ENCODE measurements around the gene POLD2. TPM values are rescaled to one million over a fixed set of nuclear protein-coding genes. Genes with fewer than 3 reads are reported as not detected.
"Not testable (repeated sequence)": the region's sequence is repeated elsewhere in the genome, so short reads cannot be mapped to it uniquely, and the experiment has no call there.

POLD2 gene
- 10 to 100 TPM; 30.1 to 38.3 (median 38.1) TPM for total RNA-seq
- total RNA-seq (2013), result 32.0 TPM

DNA sequence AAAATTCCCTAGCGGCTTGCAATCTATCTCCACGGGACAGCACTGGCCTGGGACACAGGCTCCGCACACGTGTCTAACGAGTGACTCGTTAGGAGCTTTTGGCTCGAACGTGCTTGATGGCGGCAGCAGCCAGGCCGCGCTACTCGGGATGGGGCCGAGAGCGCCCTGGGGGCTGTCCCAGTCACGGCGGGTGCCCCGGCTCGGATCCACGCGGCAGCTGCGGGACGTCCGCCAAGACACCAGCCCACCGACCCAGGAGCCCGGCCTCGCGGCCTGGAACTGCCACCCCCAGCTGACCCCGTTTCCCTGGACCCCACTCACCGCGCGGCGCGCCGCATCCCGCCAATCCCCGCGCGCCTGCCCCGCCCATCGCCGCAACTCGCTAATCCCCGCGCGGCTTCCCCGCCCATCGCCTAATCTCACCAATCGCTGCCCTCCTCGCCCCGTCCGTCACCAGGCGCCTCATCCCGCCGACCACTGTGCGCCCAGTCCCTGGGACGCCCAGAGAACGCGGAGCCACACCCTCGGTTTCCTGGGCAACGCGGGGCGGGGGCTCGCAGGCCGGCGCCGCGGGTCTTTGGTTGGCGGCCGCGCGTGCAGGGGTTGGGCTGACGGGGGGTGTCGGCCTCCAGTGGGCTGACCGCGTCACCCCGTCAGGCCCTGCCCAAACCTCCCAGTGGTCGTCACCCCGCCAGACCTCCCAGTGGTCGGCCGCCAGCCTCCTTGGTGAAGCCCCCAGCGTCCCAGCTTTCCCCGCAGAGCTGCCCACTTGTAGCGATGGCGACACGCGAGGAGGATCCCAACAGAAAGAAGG lies at the start of gene POLD2:
POLD2 (minus strand) TSS at position 359 of the 814 bp plus-strand sequence. CDS start 1,495 bp downstream, outside the sequence.
- WGBS (ENCODE audit: insufficient coverage), result under 1% methylated on average over 86 of the region's 86 CpGs
- peak within 1 kb of the TSS; percentile 58 for H3K4me3 ChIP-seq (ENCODE audit: low read length)
- TF ChIP-seq, protein P1, sequence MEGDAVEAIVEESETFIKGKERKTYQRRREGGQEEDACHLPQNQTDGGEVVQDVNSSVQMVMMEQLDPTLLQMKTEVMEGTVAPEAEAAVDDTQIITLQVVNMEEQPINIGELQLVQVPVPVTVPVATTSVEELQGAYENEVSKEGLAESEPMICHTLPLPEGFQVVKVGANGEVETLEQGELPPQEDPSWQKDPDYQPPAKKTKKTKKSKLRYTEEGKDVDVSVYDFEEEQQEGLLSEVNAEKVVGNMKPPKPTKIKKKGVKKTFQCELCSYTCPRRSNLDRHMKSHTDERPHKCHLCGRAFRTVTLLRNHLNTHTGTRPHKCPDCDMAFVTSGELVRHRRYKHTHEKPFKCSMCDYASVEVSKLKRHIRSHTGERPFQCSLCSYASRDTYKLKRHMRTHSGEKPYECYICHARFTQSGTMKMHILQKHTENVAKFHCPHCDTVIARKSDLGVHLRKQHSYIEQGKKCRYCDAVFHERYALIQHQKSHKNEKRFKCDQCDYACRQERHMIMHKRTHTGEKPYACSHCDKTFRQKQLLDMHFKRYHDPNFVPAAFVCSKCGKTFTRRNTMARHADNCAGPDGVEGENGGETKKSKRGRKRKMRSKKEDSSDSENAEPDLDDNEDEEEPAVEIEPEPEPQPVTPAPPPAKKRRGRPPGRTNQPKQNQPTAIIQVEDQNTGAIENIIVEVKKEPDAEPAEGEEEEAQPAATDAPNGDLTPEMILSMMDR (IDR thresholded peaks at IDR 0.05), result no peak

DNA sequence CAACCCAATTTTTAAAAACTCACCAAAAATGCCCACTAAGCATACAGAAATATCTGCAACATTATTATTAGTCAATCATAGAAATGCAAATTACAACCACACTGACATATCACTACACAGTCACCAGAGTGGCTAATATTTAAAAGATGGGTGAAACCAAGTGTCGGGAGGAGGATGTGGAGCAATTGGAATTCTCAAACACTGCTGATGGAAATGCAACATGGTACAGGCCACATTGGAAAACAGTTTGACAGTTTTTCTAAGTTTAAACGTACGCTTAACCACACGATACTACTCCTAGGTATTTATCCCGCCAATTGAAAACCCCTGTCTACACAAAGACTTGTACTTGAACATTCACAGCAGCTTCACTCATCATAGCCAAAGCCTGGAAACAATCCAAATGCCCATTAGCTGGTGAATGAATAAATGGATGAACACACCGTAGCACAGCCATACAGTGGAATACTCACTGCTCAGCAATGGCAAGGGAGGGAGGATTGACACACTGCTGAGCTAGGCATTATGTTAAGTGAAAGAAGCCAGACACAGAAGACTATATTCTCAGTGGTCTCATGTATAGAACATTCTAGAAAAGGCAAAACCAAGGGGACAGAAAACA lies 49.6 kb upstream of the POLD2 start:
- Histone ChIP-seq H3K4me3 (ENCODE audit: low read length) (no peak overlapping the region), H3K36me3 (ENCODE audit: control insufficient read depth, insufficient read depth, low read length) (no peaks in the 10 kb centered on the region), H3K27me3 (ENCODE audit: control insufficient read depth, insufficient read depth, low read length) (no peaks in the 10 kb centered on the region), H3K4me1 (ENCODE audit: control insufficient read depth, insufficient read depth, low read length) (no peaks in the 10 kb centered on the region), H3K27ac (ENCODE audit: low read length) (no peak overlapping the region), H3K9me3 (ENCODE audit: control insufficient read depth, insufficient read depth, low read length) (no peaks in the 10 kb centered on the region)
- Mint-ChIP-seq H3K4me3 (no peak overlapping the region), H3K9me3 (no peaks in the 10 kb centered on the region), H3K4me1 (no peaks in the 10 kb centered on the region), H3K27ac (no peak overlapping the region), H3K36me3 (no peaks in the 10 kb centered on the region), H3K27me3 (ENCODE audit: low read depth in 2 of 2) (peaks cover 17 to 37% of the 10 kb centered on the region in 2 donors)
- ATAC-seq (no peak), DNase-seq (no peak)
- TF ChIP-seq, protein P1 (IDR thresholded peaks at IDR 0.05), result no peak
- 93% methylated on average over 6 of the region's 6 CpGs for WGBS (ENCODE audit: insufficient coverage)
- intact Hi-C loops (cut with micrococcal nuclease), result no loop called here

More for the DNA sequence above, at the start of gene POLD2:
- peak within 1 kb of the TSS; percentile 54 for H3K27ac ChIP-seq (ENCODE audit: low read length)
- peak; percentile 97 to 99 (median 98) for ATAC-seq
- H3K27me3 ChIP-seq (ENCODE audit: control insufficient read depth, insufficient read depth, low read length), result no peaks in the 10 kb centered on the region
- peak within 1 kb of the TSS; percentile 93 for H3K4me3 Mint-ChIP-seq
- peaks cover 0 to 6% of the 10 kb centered on the region in 2 donors for H3K27me3 Mint-ChIP-seq (ENCODE audit: low read depth in 2 of 2)
- no peaks in the 10 kb centered on the region for H3K9me3 Mint-ChIP-seq
- H3K4me1 Mint-ChIP-seq, result peaks cover 17 to 32% of the 10 kb centered on the region in 2 donors
- H3K9me3 ChIP-seq (ENCODE audit: control insufficient read depth, insufficient read depth, low read length), result no peaks in the 10 kb centered on the region
- intact Hi-C loops (cut with micrococcal nuclease), result loop anchor here (1.0 kb wide), 1 partner anchor 41 kb away; the partner anchor contains the start of gene POLM
- peaks cover 15% of the 10 kb centered on the region for H3K4me1 ChIP-seq (ENCODE audit: control insufficient read depth, insufficient read depth, low read length)
- H3K36me3 Mint-ChIP-seq, result no peaks in the 10 kb centered on the region
- H3K27ac Mint-ChIP-seq, result peak within 1 kb of the TSS; percentile 76 to 84
- peaks cover 4% of the 10 kb centered on the region for H3K36me3 ChIP-seq (ENCODE audit: control insufficient read depth, insufficient read depth, low read length)
- peak; percentile 95 to 97 for DNase-seq

DNA sequence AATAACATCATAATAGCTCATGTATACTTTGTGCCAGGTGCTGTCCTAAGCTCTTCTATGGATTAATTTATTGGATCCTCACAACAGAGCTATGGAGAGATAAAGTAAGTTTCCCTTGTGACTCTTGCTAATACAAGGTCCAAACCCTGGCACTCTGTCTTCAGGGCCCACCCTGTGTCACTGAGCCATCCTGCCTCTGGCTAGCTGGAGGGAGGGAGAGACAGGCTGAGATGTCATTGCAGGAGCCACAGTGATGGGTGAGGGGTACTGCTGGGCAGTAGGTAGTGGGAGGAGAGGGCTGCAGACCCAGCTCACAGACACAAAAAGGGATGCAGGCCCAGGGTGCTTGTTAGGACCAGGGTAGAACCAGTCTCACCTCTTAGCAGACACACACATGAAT lies 49.0 kb upstream of the POLD2 start:
- Mint-ChIP-seq H3K4me3 (no peak overlapping the region), H3K27me3 (ENCODE audit: low read depth in 2 of 2) (peaks cover 14 to 33% of the 10 kb centered on the region in 2 donors), H3K9me3 (no peaks in the 10 kb centered on the region), H3K4me1 (no peaks in the 10 kb centered on the region), H3K27ac (no peak overlapping the region), H3K36me3 (no peaks in the 10 kb centered on the region)
- no peak for DNase-seq
- H3K27me3 ChIP-seq (ENCODE audit: control insufficient read depth, insufficient read depth, low read length), result no peaks in the 10 kb centered on the region
- no peaks in the 10 kb centered on the region for H3K36me3 ChIP-seq (ENCODE audit: control insufficient read depth, insufficient read depth, low read length)
- no peak overlapping the region for H3K27ac ChIP-seq (ENCODE audit: low read length)
- H3K4me3 ChIP-seq (ENCODE audit: low read length), result no peak overlapping the region
- TF ChIP-seq, protein P1 (IDR thresholded peaks at IDR 0.05), result no peak
- no peaks in the 10 kb centered on the region for H3K4me1 ChIP-seq (ENCODE audit: control insufficient read depth, insufficient read depth, low read length)
- intact Hi-C loops (cut with micrococcal nuclease), result no loop called here
- H3K9me3 ChIP-seq (ENCODE audit: control insufficient read depth, insufficient read depth, low read length), result no peaks in the 10 kb centered on the region
- ATAC-seq, result no peak

DNA sequence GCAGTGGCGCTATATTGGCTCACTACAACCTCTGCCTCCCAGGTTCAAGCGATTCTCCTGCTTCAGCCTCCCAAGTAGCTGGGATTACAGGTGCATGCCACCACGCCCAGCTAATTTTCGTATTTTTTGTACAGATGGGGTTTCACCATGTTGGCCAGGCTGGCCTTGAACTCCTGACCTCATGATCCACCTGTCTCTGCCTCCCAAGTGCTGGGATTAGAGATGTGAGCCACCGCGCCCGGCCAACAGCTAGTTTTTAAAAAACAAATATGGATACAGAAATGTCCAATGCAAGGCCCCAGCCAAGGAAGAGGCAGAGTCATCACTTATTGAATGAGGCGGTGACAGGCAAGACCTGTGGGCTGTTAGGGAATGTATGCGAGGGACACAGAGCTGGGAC lies 48.6 kb upstream of the POLD2 start:
- H3K4me1 ChIP-seq (ENCODE audit: control insufficient read depth, insufficient read depth, low read length); H3K27ac ChIP-seq (ENCODE audit: low read length); H3K9me3 ChIP-seq (ENCODE audit: control insufficient read depth, insufficient read depth, low read length); H3K36me3 ChIP-seq (ENCODE audit: control insufficient read depth, insufficient read depth, low read length); H3K27ac Mint-ChIP-seq; H3K4me3 Mint-ChIP-seq; DNase-seq; H3K27me3 ChIP-seq (ENCODE audit: control insufficient read depth, insufficient read depth, low read length); H3K36me3 Mint-ChIP-seq; H3K4me3 ChIP-seq (ENCODE audit: low read length); ATAC-seq; H3K9me3 Mint-ChIP-seq; H3K4me1 Mint-ChIP-seq; intact Hi-C loops (cut with micrococcal nuclease): not testable (repeated sequence)
- 86% methylated on average over 9 of the region's 9 CpGs for WGBS (ENCODE audit: insufficient coverage)
- H3K27me3 Mint-ChIP-seq (ENCODE audit: low read depth in 2 of 2), result peaks cover 14 to 28% of the 10 kb centered on the region in 2 donors

Measured in natural killer cell (primary cell).